Measurements from ENCODE around the gene SLC29A2. TPM values are rescaled to one million over a fixed set of nuclear protein-coding genes. Genes with fewer than 3 reads are reported as not detected.

The SLC29A2 gene
- total and polyA plus RNA-seq, 2 of the 8 experiments (the other 6 are each of a cell fraction or from before 2014, with no cell fraction given) = 29.3 to 31.6 TPM

DNA sequence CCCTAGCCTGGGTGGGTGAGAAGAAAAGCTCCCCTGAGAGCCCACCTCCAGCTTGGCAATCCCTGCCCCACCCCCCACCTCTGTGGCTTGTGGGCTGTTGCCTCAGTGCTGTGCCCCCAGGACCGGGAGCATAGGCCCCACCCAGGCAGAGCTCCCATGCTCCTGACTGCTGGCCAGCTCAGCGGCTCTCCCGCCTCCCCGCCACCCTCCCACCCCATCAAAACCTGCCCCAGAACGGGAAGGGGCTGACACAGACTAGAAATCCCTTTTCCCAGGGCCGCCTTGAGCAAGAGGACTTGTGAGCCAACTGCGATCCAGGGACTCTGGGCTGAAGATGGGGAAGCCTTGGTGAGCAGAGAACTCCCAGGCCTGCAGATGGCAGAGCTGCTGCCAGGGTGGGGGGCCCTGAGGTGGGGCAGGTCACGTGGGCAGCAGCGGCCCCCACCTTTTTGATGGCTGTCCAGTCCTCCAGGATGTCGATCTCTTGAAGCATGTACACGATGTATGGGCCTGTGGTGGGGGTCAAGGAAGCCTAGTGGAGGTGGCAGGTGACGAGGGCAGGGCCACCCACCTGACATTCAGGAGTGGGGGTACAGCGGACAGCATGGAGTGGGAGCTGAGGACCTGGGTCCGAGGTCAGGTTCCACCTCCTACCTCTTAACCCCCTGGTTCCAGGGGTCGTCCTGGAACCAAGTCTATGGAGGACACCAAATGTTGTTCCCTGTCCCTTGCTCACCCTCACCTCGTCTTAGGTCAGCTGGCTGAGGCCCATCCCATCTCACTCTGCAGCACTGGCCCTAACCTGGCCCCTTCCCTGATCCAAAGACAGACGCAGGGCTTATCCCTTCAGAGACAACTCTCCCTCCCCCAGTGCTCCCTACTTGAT lies 33.0 kb downstream of the SLC29A2 start (continued):
- no peak for TF ChIP-seq KDM5A (IDR thresholded peaks at IDR 0.05; ENCODE audit: low read length)
- no peak for TF ChIP-seq YY1 (IDR thresholded peaks at IDR 0.05; ENCODE audit: low read depth, low read length)
- no peak for TF ChIP-seq CTBP2 (IDR thresholded peaks at IDR 0.05; ENCODE audit: borderline replicate concordance, insufficient read depth, insufficient read length, low read length)
- no peak for TF ChIP-seq RFX5 (IDR thresholded peaks at IDR 0.05; ENCODE audit: borderline replicate concordance, low read depth, low read length)
- no peak for TF ChIP-seq EGR1 (IDR thresholded peaks at IDR 0.05; ENCODE audit: borderline replicate concordance, low read depth, low read length)
- TF ChIP-seq TAF7 (optimal IDR thresholded peaks at IDR 0.05; ENCODE audit: borderline replicate concordance, low read depth, low read length) = no peak
- TF ChIP-seq CHD1 (IDR thresholded peaks at IDR 0.05; ENCODE audit: low read depth, low read length) = no peak
- no peak for TF ChIP-seq TAF1 (IDR thresholded peaks at IDR 0.05; ENCODE audit: low read depth, low read length)
